K562 (cell line): ENCODE measurements around the gene VARS1. TPM values are rescaled to one million over a fixed set of nuclear protein-coding genes. Genes with fewer than 3 reads are reported as not detected.
A peak's percentile ranks its signal among the peaks of the same experiment; 100 is the strongest.

Source experiments
- BRF1 ChIP-seq: IDR thresholded peaks from 3 replicates; pipeline ENCODE4 v1.6.1; 2011; ENCODE audit warnings: borderline replicate concordance, mild to moderate bottlenecking; ENCODE audit not compliant: insufficient read length; ENCODE audit errors: extremely low read depth
- RAD51 ChIP-seq: fragments of 450-650 bp; IDR thresholded peaks from 2 replicates; pipeline ENCODE4 v1.7.1; 2016; ENCODE audit warnings: low read depth, mild to moderate bottlenecking, borderline replicate concordance
- SRSF1 ChIP-seq: fragments of 200-400 bp; formaldehyde crosslinking; IDR thresholded peaks from 2 replicates; pipeline ENCODE4 v1.6.1; 2017; ENCODE audit warnings: mild to moderate bottlenecking, low read depth, low read length, moderate library complexity
- ZFX ChIP-seq: sonication (generic); formaldehyde crosslinking; IDR thresholded peaks from 2 replicates; pipeline ENCODE4 v1.8.0; 2022; ENCODE audit warnings: mild to moderate bottlenecking, missing genetic modification reagents, moderate library complexity
- ZNF12 ChIP-seq: sonication (generic); formaldehyde crosslinking; IDR thresholded peaks from 2 replicates; pipeline ENCODE4 v1.4.0; 2020; ENCODE audit warnings: mild to moderate bottlenecking, missing genetic modification reagents
- ZNF354B ChIP-seq: fragments of 250-450 bp; sonication (Bioruptor Pico); IDR thresholded peaks from 2 replicates; pipeline ENCODE4 v1.4.0; 2020
- polyA plus RNA-seq, 8 experiments: library from polyadenylated mRNA; depleted of rRNA in 4 of 8; stranded (reverse) in 5 of 8; unstranded in 3 of 8; fragments of >200 nt; fragmentation: Nextera tagmentation in 2 of 8; fragmentation: Illumina TruSeq in 1 of 8; extraction: Ambion mirVana in 2 of 8; extraction: Trizol in 1 of 8; gene quantifications; 2 replicates each; pipeline versions ENCODE4 v1.2.1 to v1.2.3, GENCODE V29; 2011 to 2014; ENCODE audit warnings: inconsistent platforms in 1 of 8, missing spikeins in 1 of 8
- total RNA-seq, 7 experiments: library from RNA; depleted of rRNA in 6 of 7; stranded (reverse); fragments of >200 nt in 6 of 7; fragmentation: Illumina TruSeq in 2 of 7; extraction: Trizol in 2 of 7; gene quantifications; 2 replicates each; pipeline versions ENCODE4 v1.2.1 to v1.2.3, GENCODE V29; 2011 to 2021; ENCODE audit warnings: low replicate concordance in 1 of 7
- TF ChIP-seq, protein P1 (sequence below): conservative IDR thresholded peaks from 2 replicates; pipeline ENCODE4 v1.6.1; 2011; ENCODE audit warnings: low read depth, mild to moderate bottlenecking, low read length; ENCODE audit not compliant: control insufficient read depth
- TF ChIP-seq, protein P2 (sequence below): fragments of 450-650 bp; formaldehyde crosslinking; IDR thresholded peaks from 2 replicates; pipeline ENCODE4 v1.4.0; 2022; ENCODE audit warnings: missing genetic modification characterization
- TF ChIP-seq, protein P3 (sequence below): fragments of 200-800 bp; sonication (Bioruptor generic); IDR thresholded peaks from 2 replicates; pipeline ENCODE4 v1.6.1; 2016; ENCODE audit warnings: missing genetic modification characterization, missing compliant biosample characterization
- TF ChIP-seq, protein P4 (sequence below), 3 experiments: fragments of 200-800 bp in 1 of 3; fragments of 250-450 bp in 1 of 3; fragments of 450-650 bp in 1 of 3; sonication (Bioruptor Pico) in 1 of 3; sonication (Bioruptor generic) in 1 of 3; formaldehyde crosslinking in 1 of 3; IDR thresholded peaks; 2 replicates each; pipeline versions ENCODE4 v1.6.1 to v1.8.0; 2016 to 2022; ENCODE audit warnings: mild to moderate bottlenecking in 2 of 3, missing genetic modification characterization in 2 of 3, missing compliant biosample characterization in 1 of 3, moderate library complexity in 1 of 3

Gene VARS1
- total and polyA plus RNA-seq, 9 of the 15 experiments (the other 6 are each of a cell fraction or from before 2014, with no cell fraction given) = 2.9 to 488 (median 130) TPM

DNA sequence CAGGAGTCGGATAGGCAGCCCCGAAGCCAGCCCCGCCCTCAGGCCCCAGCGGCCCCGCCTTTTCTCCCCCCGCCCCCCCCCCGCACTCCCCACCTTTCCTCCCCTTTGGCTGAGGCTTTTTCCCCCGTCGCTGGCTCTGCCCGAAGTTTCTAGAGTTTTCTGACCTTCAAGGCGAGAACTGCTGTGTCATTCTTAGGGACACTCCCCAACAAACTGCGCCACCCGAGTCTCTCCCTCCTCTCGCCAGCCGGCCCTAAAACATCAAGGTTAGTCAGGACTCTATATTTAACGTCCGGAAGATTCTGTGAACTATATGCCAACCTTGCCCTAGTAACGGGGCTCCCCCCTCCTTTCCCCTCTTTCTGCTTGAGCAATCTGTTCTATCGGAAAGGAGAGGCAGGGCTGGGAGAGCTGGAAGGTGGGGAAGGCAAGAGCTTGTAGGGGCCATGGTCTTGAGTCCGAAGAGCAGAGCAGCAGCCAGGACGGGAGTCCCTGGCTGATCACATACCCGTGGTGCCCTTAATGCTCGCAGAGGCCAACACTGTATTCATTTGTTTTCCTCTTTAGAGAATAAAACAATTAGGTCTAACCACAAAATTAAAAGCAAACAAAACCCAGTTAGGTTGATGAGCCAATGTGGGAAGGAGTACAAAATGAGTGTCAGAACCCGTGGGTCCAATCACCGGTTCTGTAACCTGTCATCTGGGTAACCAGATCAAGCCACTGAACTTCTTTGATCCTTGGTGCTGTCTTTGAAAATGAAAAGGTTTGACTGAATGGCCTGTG lies 26.7 kb upstream of the VARS1 start (continued):
- TF ChIP-seq ZNF12 = no peak; the same call in 1 of the 2 replicates
- TF ChIP-seq ZNF354B (CRISPR knock-in tag) = no peak
- TF ChIP-seq, protein P1, sequence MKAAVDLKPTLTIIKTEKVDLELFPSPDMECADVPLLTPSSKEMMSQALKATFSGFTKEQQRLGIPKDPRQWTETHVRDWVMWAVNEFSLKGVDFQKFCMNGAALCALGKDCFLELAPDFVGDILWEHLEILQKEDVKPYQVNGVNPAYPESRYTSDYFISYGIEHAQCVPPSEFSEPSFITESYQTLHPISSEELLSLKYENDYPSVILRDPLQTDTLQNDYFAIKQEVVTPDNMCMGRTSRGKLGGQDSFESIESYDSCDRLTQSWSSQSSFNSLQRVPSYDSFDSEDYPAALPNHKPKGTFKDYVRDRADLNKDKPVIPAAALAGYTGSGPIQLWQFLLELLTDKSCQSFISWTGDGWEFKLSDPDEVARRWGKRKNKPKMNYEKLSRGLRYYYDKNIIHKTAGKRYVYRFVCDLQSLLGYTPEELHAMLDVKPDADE = no peak
- no peak for TF ChIP-seq SRSF1
- TF ChIP-seq, protein P2, sequence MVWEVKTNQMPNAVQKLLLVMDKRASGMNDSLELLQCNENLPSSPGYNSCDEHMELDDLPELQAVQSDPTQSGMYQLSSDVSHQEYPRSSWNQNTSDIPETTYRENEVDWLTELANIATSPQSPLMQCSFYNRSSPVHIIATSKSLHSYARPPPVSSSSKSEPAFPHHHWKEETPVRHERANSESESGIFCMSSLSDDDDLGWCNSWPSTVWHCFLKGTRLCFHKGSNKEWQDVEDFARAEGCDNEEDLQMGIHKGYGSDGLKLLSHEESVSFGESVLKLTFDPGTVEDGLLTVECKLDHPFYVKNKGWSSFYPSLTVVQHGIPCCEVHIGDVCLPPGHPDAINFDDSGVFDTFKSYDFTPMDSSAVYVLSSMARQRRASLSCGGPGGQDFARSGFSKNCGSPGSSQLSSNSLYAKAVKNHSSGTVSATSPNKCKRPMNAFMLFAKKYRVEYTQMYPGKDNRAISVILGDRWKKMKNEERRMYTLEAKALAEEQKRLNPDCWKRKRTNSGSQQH = peak; percentile 83; the same call in 1 of the 2 replicates
- TF ChIP-seq, protein P3, sequence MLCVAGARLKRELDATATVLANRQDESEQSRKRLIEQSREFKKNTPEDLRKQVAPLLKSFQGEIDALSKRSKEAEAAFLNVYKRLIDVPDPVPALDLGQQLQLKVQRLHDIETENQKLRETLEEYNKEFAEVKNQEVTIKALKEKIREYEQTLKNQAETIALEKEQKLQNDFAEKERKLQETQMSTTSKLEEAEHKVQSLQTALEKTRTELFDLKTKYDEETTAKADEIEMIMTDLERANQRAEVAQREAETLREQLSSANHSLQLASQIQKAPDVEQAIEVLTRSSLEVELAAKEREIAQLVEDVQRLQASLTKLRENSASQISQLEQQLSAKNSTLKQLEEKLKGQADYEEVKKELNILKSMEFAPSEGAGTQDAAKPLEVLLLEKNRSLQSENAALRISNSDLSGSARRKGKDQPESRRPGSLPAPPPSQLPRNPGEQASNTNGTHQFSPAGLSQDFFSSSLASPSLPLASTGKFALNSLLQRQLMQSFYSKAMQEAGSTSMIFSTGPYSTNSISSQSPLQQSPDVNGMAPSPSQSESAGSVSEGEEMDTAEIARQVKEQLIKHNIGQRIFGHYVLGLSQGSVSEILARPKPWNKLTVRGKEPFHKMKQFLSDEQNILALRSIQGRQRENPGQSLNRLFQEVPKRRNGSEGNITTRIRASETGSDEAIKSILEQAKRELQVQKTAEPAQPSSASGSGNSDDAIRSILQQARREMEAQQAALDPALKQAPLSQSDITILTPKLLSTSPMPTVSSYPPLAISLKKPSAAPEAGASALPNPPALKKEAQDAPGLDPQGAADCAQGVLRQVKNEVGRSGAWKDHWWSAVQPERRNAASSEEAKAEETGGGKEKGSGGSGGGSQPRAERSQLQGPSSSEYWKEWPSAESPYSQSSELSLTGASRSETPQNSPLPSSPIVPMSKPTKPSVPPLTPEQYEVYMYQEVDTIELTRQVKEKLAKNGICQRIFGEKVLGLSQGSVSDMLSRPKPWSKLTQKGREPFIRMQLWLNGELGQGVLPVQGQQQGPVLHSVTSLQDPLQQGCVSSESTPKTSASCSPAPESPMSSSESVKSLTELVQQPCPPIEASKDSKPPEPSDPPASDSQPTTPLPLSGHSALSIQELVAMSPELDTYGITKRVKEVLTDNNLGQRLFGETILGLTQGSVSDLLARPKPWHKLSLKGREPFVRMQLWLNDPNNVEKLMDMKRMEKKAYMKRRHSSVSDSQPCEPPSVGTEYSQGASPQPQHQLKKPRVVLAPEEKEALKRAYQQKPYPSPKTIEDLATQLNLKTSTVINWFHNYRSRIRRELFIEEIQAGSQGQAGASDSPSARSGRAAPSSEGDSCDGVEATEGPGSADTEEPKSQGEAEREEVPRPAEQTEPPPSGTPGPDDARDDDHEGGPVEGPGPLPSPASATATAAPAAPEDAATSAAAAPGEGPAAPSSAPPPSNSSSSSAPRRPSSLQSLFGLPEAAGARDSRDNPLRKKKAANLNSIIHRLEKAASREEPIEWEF (CRISPR knock-in tag) = no peak
- TF ChIP-seq, protein P4, sequence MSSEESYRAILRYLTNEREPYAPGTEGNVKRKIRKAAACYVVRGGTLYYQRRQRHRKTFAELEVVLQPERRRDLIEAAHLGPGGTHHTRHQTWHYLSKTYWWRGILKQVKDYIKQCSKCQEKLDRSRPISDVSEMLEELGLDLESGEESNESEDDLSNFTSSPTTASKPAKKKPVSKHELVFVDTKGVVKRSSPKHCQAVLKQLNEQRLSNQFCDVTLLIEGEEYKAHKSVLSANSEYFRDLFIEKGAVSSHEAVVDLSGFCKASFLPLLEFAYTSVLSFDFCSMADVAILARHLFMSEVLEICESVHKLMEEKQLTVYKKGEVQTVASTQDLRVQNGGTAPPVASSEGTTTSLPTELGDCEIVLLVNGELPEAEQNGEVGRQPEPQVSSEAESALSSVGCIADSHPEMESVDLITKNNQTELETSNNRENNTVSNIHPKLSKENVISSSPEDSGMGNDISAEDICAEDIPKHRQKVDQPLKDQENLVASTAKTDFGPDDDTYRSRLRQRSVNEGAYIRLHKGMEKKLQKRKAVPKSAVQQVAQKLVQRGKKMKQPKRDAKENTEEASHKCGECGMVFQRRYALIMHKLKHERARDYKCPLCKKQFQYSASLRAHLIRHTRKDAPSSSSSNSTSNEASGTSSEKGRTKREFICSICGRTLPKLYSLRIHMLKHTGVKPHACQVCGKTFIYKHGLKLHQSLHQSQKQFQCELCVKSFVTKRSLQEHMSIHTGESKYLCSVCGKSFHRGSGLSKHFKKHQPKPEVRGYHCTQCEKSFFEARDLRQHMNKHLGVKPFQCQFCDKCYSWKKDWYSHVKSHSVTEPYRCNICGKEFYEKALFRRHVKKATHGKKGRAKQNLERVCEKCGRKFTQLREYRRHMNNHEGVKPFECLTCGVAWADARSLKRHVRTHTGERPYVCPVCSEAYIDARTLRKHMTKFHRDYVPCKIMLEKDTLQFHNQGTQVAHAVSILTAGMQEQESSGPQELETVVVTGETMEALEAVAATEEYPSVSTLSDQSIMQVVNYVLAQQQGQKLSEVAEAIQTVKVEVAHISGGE (CRISPR knock-in tag; IDR thresholded peaks at IDR 0.05) = peak in 1 of 3 experiments; percentile 25; a peak in 1 of 6 replicates
- TF ChIP-seq RAD51 = no peak
- TF ChIP-seq BRF1 = no peak
- TF ChIP-seq ZFX = no peak
